H1 (cell line): ENCODE results near the gene CLTCL1. TPM values are rescaled to one million over a fixed set of nuclear protein-coding genes. Genes with fewer than 3 reads are reported as not detected.

Experiments
- CTCF ChIA-PET: fragments of 300-600 bp; sonication (Branson Sonifier 250); formaldehyde crosslinking; loops from one replicate; lab custom pipeline; 2021; ENCODE audit not compliant: partially characterized antibody; lab: Charles Lee
- POLR2A ChIA-PET: fragments of 300-600 bp; sonication (Branson Sonifier 250); formaldehyde crosslinking; loops from one replicate; lab custom pipeline; 2021; ENCODE audit warnings: inconsistent platforms; ENCODE audit not compliant: partially characterized antibody; lab: Charles Lee
- DNase-seq, 2 experiments: peaks; one replicate each; pipeline versions ENCODE4 v3.0.0 to v3.0.0-alpha.2; 2010 to 2022; ENCODE audit warnings: low spot score in 2 of 2, low read depth in 1 of 2, mixed read lengths in 1 of 2
- FAIRE-seq: peaks from 2 replicates; lab custom pipeline; 2011; peaks lifted over from hg19 to GRCh38; lab: Jason Lieb, UNC
- H2AFZ ChIP-seq: 2 replicates; pipeline ENCODE4 v1.8.1; 2012; ENCODE audit warnings: low read length, inconsistent platforms
- H2AK5ac ChIP-seq: 2 replicates; pipeline ENCODE4 v1.6.1; 2013; ENCODE audit warnings: low read depth, low read length
- H2BK120ac ChIP-seq: replicated peaks from 2 replicates; pipeline ENCODE3; 2013; ENCODE audit warnings: low read depth, low read length, inconsistent platforms
- H2BK12ac ChIP-seq: 2 replicates; pipeline ENCODE4 v1.6.1; 2013; ENCODE audit warnings: low read depth, low read length
- H2BK15ac ChIP-seq: 2 replicates; pipeline ENCODE4 v1.6.1; 2013; ENCODE audit warnings: low read length
- H2BK20ac ChIP-seq: 2 replicates; pipeline ENCODE4 v1.6.1; 2013; ENCODE audit warnings: low read length
- H2BK5ac ChIP-seq: 2 replicates; pipeline ENCODE4 v1.6.1; 2013; ENCODE audit warnings: low read depth, low read length
- H3K14ac ChIP-seq: 2 replicates; pipeline ENCODE4 v1.6.1; 2013; ENCODE audit warnings: inconsistent platforms; ENCODE audit not compliant: insufficient read length
- H3K18ac ChIP-seq: 2 replicates; pipeline ENCODE4 v1.6.1; 2013; ENCODE audit warnings: low read length; ENCODE audit errors: extremely low read depth
- H3K23ac ChIP-seq: 2 replicates; pipeline ENCODE4 v1.6.1; 2013; ENCODE audit warnings: inconsistent platforms; ENCODE audit not compliant: insufficient read length
- H3K23me2 ChIP-seq: 2 replicates; pipeline ENCODE4 v1.6.1; 2013; ENCODE audit warnings: low read depth, low read length
- H3K27ac ChIP-seq: 2 replicates; pipeline ENCODE4 v1.6.1; 2011; ENCODE audit warnings: low read depth, low read length, inconsistent platforms
- H3K27me3 ChIP-seq, 4 experiments: replicated peaks in 1 of 4; 1 replicate in 1 of 4; 2 replicates in 3 of 4; pipeline versions ENCODE4 v1.6.1 to v1.8.1; 2011 to 2013; ENCODE audit warnings: low read length in 3 of 4, mild to moderate bottlenecking in 3 of 4, inconsistent platforms in 2 of 4, mixed read lengths in 2 of 4, moderate library complexity in 1 of 4; ENCODE audit not compliant: control insufficient read depth in 3 of 4, insufficient read depth in 3 of 4; ENCODE audit errors: extremely low read depth in 1 of 4
- H3K36me3 ChIP-seq, 4 experiments: 2 replicates each; pipeline versions ENCODE4 v1.6.1 to v1.8.1; 2011 to 2013; ENCODE audit warnings: mild to moderate bottlenecking in 4 of 4, low read length in 3 of 4, moderate library complexity in 2 of 4, control low read depth in 1 of 4, inconsistent platforms in 1 of 4; ENCODE audit not compliant: insufficient read depth in 4 of 4, control insufficient read depth in 2 of 4
- H3K4ac ChIP-seq: replicated peaks from 2 replicates; pipeline ENCODE3; 2013; ENCODE audit warnings: low read length, low read depth, mixed read lengths, inconsistent platforms; ENCODE audit not compliant: insufficient read length
- H3K4me1 ChIP-seq, 4 experiments: replicated peaks in 1 of 4; 1 replicate in 1 of 4; 2 replicates in 3 of 4; pipeline versions ENCODE4 v1.6.1 to v1.8.1; 2011 to 2013; ENCODE audit warnings: low read length in 3 of 4, inconsistent platforms in 2 of 4, mixed read lengths in 1 of 4; ENCODE audit not compliant: insufficient read depth in 4 of 4, control insufficient read depth in 3 of 4
- H3K4me2 ChIP-seq, 2 experiments: 2 replicates each; pipeline versions ENCODE4 v1.6.1 to v1.8.1; 2011 to 2013; ENCODE audit warnings: low read depth in 2 of 2, low read length in 2 of 2, control low read depth in 1 of 2, inconsistent platforms in 1 of 2, mild to moderate bottlenecking in 1 of 2; ENCODE audit not compliant: insufficient read depth in 1 of 2
- H3K4me3 ChIP-seq, 4 experiments: fragments of 200-600, 300-600 bp in 1 of 4; sonication (generic), shearing (Covaris generic), sonication (Bioruptor Twin) in 1 of 4; 2 replicates each; pipeline versions ENCODE4 v1.5.1 to v1.8.1; 2011 to 2016; ENCODE audit warnings: low read length in 4 of 4, low read depth in 3 of 4, control low read depth in 2 of 4, inconsistent platforms in 2 of 4, mild to moderate bottlenecking in 2 of 4, mixed read lengths in 1 of 4, moderate library complexity in 1 of 4; ENCODE audit not compliant: insufficient read depth in 2 of 4; ENCODE audit errors: extremely low read depth in 1 of 4
- H3K56ac ChIP-seq: replicated peaks from 2 replicates; pipeline ENCODE3; 2013; ENCODE audit warnings: low read depth, mild to moderate bottlenecking, mixed read lengths, low read length, inconsistent platforms; ENCODE audit not compliant: insufficient read length
- H3K79me1 ChIP-seq: 2 replicates; pipeline ENCODE4 v1.6.1; 2013; ENCODE audit warnings: low read depth, low read length, control low read depth
- H3K79me2 ChIP-seq, 2 experiments: 2 replicates each; pipeline versions ENCODE4 v1.6.1 to v1.8.1; 2012 to 2013; ENCODE audit warnings: low read length in 2 of 2, mild to moderate bottlenecking in 2 of 2, inconsistent platforms in 1 of 2; ENCODE audit not compliant: insufficient read depth in 2 of 2, control insufficient read depth in 1 of 2
- H3K9ac ChIP-seq, 4 experiments: replicated peaks in 1 of 4; 1 replicate in 1 of 4; 2 replicates in 3 of 4; pipeline versions ENCODE4 v1.6.1 to v1.8.1; 2011 to 2013; ENCODE audit warnings: low read depth in 3 of 4, low read length in 3 of 4, control low read depth in 2 of 4, mild to moderate bottlenecking in 2 of 4, moderate library complexity in 2 of 4, inconsistent platforms in 1 of 4; ENCODE audit errors: extremely low read depth in 1 of 4
- H3K9me3 ChIP-seq, 2 experiments: 2 replicates each; pipeline versions ENCODE4 v1.6.1 to v1.8.1; 2012 to 2013; ENCODE audit warnings: mild to moderate bottlenecking in 2 of 2, moderate library complexity in 2 of 2, control low read depth in 1 of 2, inconsistent platforms in 1 of 2, low read depth in 1 of 2, low read length in 1 of 2, mixed read lengths in 1 of 2; ENCODE audit not compliant: insufficient read depth in 2 of 2
- H4K20me1 ChIP-seq, 2 experiments: replicated peaks in 1 of 2; 2 replicates each; pipeline versions ENCODE3 to v1.8.1; 2011 to 2013; ENCODE audit warnings: inconsistent platforms in 2 of 2, low read length in 2 of 2, mild to moderate bottlenecking in 1 of 2; ENCODE audit not compliant: insufficient read depth in 2 of 2, control insufficient read depth in 1 of 2
- H4K5ac ChIP-seq: 2 replicates; pipeline ENCODE4 v1.6.1; 2013; ENCODE audit warnings: low read length, low read depth, mixed read lengths, inconsistent platforms; ENCODE audit not compliant: insufficient read length
- H4K8ac ChIP-seq: 2 replicates; pipeline ENCODE4 v1.8.0; 2013; ENCODE audit warnings: mild to moderate bottlenecking, moderate library complexity, low read length, inconsistent platforms; ENCODE audit not compliant: insufficient read depth; ENCODE audit errors: extremely low read depth
- H4K91ac ChIP-seq: replicated peaks from 2 replicates; pipeline ENCODE3; 2013; ENCODE audit warnings: low read length, mixed read lengths, inconsistent platforms; ENCODE audit not compliant: insufficient read length
- CBX5 ChIP-seq: fragments of 300-800, 300-1000 bp; sonication (generic); IDR thresholded peaks from 2 replicates; pipeline ENCODE4 v1.7.1; 2016; ENCODE audit warnings: antibody characterized with exemption, low read length, low read depth
- CBX8 ChIP-seq: fragments of 300-800, 300-1000 bp; sonication (generic); IDR thresholded peaks from 2 replicates; pipeline ENCODE4 v1.7.1; 2016; ENCODE audit warnings: low read depth, low read length, borderline replicate concordance
- CHD1 ChIP-seq: IDR thresholded peaks from 2 replicates; pipeline ENCODE4 v1.6.1; 2012; ENCODE audit warnings: low read depth, low read length, improper control_type of control experiment
- KDM1A ChIP-seq: fragments of 200-600, 300-600 bp; sonication (generic); IDR thresholded peaks from 2 replicates; pipeline ENCODE4 v1.7.1; 2016; ENCODE audit warnings: mild to moderate bottlenecking, low read length, borderline replicate concordance
- MAFK ChIP-seq: IDR thresholded peaks from 2 replicates; pipeline ENCODE4 v1.6.1; 2012; ENCODE audit warnings: low read depth, mild to moderate bottlenecking, improper control_type of control experiment, low read length
- NANOG ChIP-seq: IDR thresholded peaks from 2 replicates; pipeline ENCODE4 v1.6.1; 2011; ENCODE audit warnings: low read length, low read depth, mild to moderate bottlenecking, inconsistent platforms; ENCODE audit not compliant: insufficient read depth, poor library complexity, severe bottlenecking
- NRF1 ChIP-seq: IDR thresholded peaks from 2 replicates; pipeline ENCODE4 v1.6.1; 2011; ENCODE audit warnings: mild to moderate bottlenecking, low read depth, low read length, improper control_type of control experiment
- POU5F1 ChIP-seq: IDR thresholded peaks from 2 replicates; pipeline ENCODE4 v1.6.1; 2011; ENCODE audit warnings: low read depth, mild to moderate bottlenecking, low read length, moderate library complexity
- RNF2 ChIP-seq: fragments of 200-900, 300-1000 bp; sonication (generic); IDR thresholded peaks from 2 replicates; pipeline ENCODE4 v1.7.1; 2016; ENCODE audit warnings: borderline replicate concordance, low read depth, mild to moderate bottlenecking, antibody characterized with exemption, low read length; ENCODE audit not compliant: poor library complexity, severe bottlenecking; ENCODE audit errors: missing control alignments
- TBP ChIP-seq: IDR thresholded peaks from 2 replicates; pipeline ENCODE4 v1.6.1; 2011; ENCODE audit warnings: low read depth, low read length, improper control_type of control experiment
- TCF12 ChIP-seq: IDR thresholded peaks from 2 replicates; pipeline ENCODE4 v1.6.1; 2011; ENCODE audit warnings: low read depth, mild to moderate bottlenecking, low read length
- WGBS, 2 experiments: shearing (Covaris generic) in 1 of 2; methylation state at CpG; one replicate each; pipeline versions ENCODE4 v1.1.6 to v1.1.7; 2013 to 2015; ENCODE audit warnings: low lambda C conversion rate in 2 of 2, mixed read lengths in 2 of 2, inconsistent platforms in 1 of 2, low coverage in 1 of 2, missing lambda C conversion rate in 1 of 2; ENCODE audit not compliant: insufficient replicate concordance in 2 of 2, insufficient coverage in 1 of 2, insufficient read length in 1 of 2; ENCODE audit errors: extremely low coverage in 1 of 2, missing lambda C conversion rate in 1 of 2; 5-methylcytosine and 5-hydroxymethylcytosine counted together
- polyA plus RNA-seq, 7 experiments: library from polyadenylated mRNA; depleted of rRNA in 3 of 7; stranded (reverse) in 5 of 7; unstranded in 2 of 7; fragments of >200 nt in 5 of 7; fragments of 200-250 nt in 2 of 7; gene quantifications; 1 replicate in 5 of 7; 2 replicates in 1 of 7; 4 replicates in 1 of 7; pipeline versions ENCODE4 v1.2.1 to v1.2.3, GENCODE V29; 2011 to 2013; ENCODE audit warnings: missing spikeins in 2 of 7, mixed read lengths in 2 of 7
- total RNA-seq: library from RNA; stranded (reverse); fragmentation: NEBNext Ultra II Directional; extraction: Animal tissue kit (Norgen Biotek cat#: 25700); gene quantifications from 2 replicates; pipeline ENCODE4 v1.2.1, GENCODE V29; 2021
- TF ChIP-seq, protein P1 (sequence below): IDR thresholded peaks from 2 replicates; pipeline ENCODE4 v1.6.1; 2011; ENCODE audit warnings: low read depth, mild to moderate bottlenecking, low read length; ENCODE audit not compliant: insufficient read depth

CLTCL1 gene
- total and polyA plus RNA-seq, 2 of the 8 experiments (the other 6 are each of a cell fraction or from before 2014, with no cell fraction given) = 12.4 to 17.0 TPM

DNA sequence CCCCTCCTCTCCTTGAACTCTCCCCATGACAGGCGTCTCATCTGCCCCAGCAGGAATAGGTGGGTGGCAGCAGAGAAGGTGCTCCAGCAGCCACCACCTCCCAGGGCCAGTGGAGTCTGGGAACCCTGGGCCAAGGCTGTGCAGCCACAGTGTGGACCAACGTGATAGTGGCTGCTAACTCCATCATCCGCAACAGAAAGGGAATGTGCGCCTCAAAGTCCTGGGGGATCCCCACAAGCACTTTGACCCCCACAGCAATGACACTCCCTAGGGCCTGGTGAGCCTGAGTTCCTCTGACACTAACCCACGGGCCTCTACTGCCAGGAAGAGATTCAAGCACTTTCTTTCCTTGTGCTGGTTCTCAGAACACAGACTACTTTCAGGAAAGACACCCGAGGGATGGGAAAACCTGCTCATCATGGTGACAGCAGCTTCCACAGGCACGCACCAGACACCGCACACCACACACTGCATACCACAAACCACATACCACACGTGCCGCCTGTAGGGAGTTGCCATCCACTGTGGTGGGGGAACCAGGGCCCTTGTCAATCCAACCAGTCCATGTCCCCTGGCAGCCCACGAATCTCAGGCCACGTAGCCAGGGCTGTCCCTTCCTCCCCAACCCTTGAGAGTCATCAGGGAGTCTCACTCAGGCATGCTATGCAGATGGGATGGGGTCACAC is 109.6 kb downstream of the CLTCL1 start:
- DNase-seq (no peak), FAIRE-seq (no peak)
- Histone ChIP-seq H4K20me1 (peaks cover 0 to 6% of the 10 kb centered on the region in 2 experiments), H3K79me2 (peaks cover 0 to 5% of the 10 kb centered on the region in 2 experiments; a peak in 1 of 4 replicates), H3K56ac (no peak overlapping the region), H3K36me3 (peaks cover 0 to 1% (median 0%) of the 10 kb centered on the region in 4 experiments; a peak in 1 of 8 replicates), H3K27ac (no peak overlapping the region), H3K18ac (no peak overlapping the region), H3K4me2 (no peak overlapping the region), H2BK15ac (no peak overlapping the region), H3K79me1 (no peaks in the 10 kb centered on the region), H3K23me2 (peaks cover 7% of the 10 kb centered on the region; the same call in 1 of the 2 replicates), H3K27me3 (no peaks in the 10 kb centered on the region), H2BK5ac (no peak overlapping the region), H4K91ac (no peak overlapping the region), H4K8ac (no peak overlapping the region; the same call in 1 of the 2 replicates), H3K4me3 (no peak overlapping the region), H2AFZ (no peak overlapping the region), H3K9ac (no peak overlapping the region), H2AK5ac (no peak overlapping the region), H2BK120ac (no peak overlapping the region), H3K9me3 (no peaks in the 10 kb centered on the region), H4K5ac (no peak overlapping the region), H3K23ac (no peak overlapping the region), H3K4ac (no peak overlapping the region), H3K4me1 (peaks cover 0 to 9% (median 3%) of the 10 kb centered on the region in 4 experiments; a peak in 4 of 7 replicates), H3K14ac (no peak overlapping the region), H2BK12ac (no peak overlapping the region), H2BK20ac (no peak overlapping the region)
- WGBS, 2 experiments = 88% methylated on average over 12 of the region's 12 CpGs; no CpG with 5 or more reads in 1 of the 2 experiments
- POLR2A ChIA-PET = interaction anchor here (3.5 kb wide), 1 partner anchor 8 kb away, joined by 15 read pairs; no protein-coding TSS in a partner anchor
- CTCF ChIA-PET = interaction anchor here (0.6 to 3.3 kb wide), 5 partner anchors 8 to 292 kb away, joined by 3 to 8 read pairs (median 4); no protein-coding TSS in a partner anchor
- no peak for TF ChIP-seq NANOG
- TF ChIP-seq POU5F1 = no peak
- TF ChIP-seq RNF2 = no peak
- TF ChIP-seq TBP = no peak
- no peak for TF ChIP-seq KDM1A
- TF ChIP-seq NRF1 = no peak
- no peak for TF ChIP-seq TCF12
- no peak for TF ChIP-seq CBX8
- TF ChIP-seq MAFK = no peak
- TF ChIP-seq CHD1 = no peak
- no peak for TF ChIP-seq CBX5
- TF ChIP-seq, protein P1, sequence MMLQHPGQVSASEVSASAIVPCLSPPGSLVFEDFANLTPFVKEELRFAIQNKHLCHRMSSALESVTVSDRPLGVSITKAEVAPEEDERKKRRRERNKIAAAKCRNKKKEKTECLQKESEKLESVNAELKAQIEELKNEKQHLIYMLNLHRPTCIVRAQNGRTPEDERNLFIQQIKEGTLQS = no peak
